ENCODE measurements around the gene LGR4.

The LGR4 gene

GRCh38 chr11:27507557-27508322 is 35.1 kb upstream of the LGR4 start:
- DNase-seq (ENCODE audit: insufficient read length, low spot score) (no peak), FAIRE-seq (no peak)
- no peak for TF ChIP-seq POLR2A (IDR thresholded peaks at IDR 0.05; ENCODE audit: low read depth, low read length)
- no peak for TF ChIP-seq POU2F2 (IDR thresholded peaks at IDR 0.05; ENCODE audit: low read depth, low read length)
- TF ChIP-seq PAX5 (IDR thresholded peaks at IDR 0.05; ENCODE audit: insufficient read depth, low read length, severe bottlenecking), result no peak
- no peak for TF ChIP-seq TAF1 (IDR thresholded peaks at IDR 0.05; ENCODE audit: low read depth, low read length)
- no peak for TF ChIP-seq SPI1 (IDR thresholded peaks at IDR 0.05; ENCODE audit: low read depth, low read length)
- TF ChIP-seq POLR2AphosphoS5 (IDR thresholded peaks at IDR 0.05; ENCODE audit: low read depth, low read length), result no peak

GRCh38 chr11:27506200-27507182 is 33.9 kb upstream of the LGR4 start, which contains the start of gene LIN7C:
Gene LIN7C (minus strand): TSS chr11:27506769. CDS start chr11:27506752, 17 bp downstream.
- peak; percentile 94 for FAIRE-seq
- DNase-seq (ENCODE audit: insufficient read length, low spot score), result peak; percentile 61
- TF ChIP-seq PAX5 (IDR thresholded peaks at IDR 0.05; ENCODE audit: insufficient read depth, low read length, severe bottlenecking), result no peak
- peak; percentile 85 for TF ChIP-seq TAF1 (IDR thresholded peaks at IDR 0.05; ENCODE audit: low read depth, low read length)
- no peak for TF ChIP-seq SPI1 (IDR thresholded peaks at IDR 0.05; ENCODE audit: low read depth, low read length)
- TF ChIP-seq POU2F2 (IDR thresholded peaks at IDR 0.05; ENCODE audit: low read depth, low read length), result peak; percentile 78
- TF ChIP-seq POLR2AphosphoS5 (IDR thresholded peaks at IDR 0.05; ENCODE audit: low read depth, low read length), result peak; percentile 95
- TF ChIP-seq POLR2A (IDR thresholded peaks at IDR 0.05; ENCODE audit: low read depth, low read length), result peak; percentile 98

GRCh38 chr11:27505781-27506180 is 33.2 kb upstream of the LGR4 start:
- TF ChIP-seq POLR2A (IDR thresholded peaks at IDR 0.05; ENCODE audit: low read depth, low read length), result no peak
- no peak for TF ChIP-seq PAX5 (IDR thresholded peaks at IDR 0.05; ENCODE audit: insufficient read depth, low read length, severe bottlenecking)
- TF ChIP-seq POLR2AphosphoS5 (IDR thresholded peaks at IDR 0.05; ENCODE audit: low read depth, low read length), result no peak
- no peak for TF ChIP-seq TAF1 (IDR thresholded peaks at IDR 0.05; ENCODE audit: low read depth, low read length)
- no peak for TF ChIP-seq SPI1 (IDR thresholded peaks at IDR 0.05; ENCODE audit: low read depth, low read length)
- no peak for TF ChIP-seq POU2F2 (IDR thresholded peaks at IDR 0.05; ENCODE audit: low read depth, low read length)
- DNase-seq (ENCODE audit: insufficient read length, low spot score) (no peak), FAIRE-seq (no peak)

- FAIRE-seq (no peak), DNase-seq (ENCODE audit: insufficient read length, low spot score) (no peak)
- TF ChIP-seq PAX5 (IDR thresholded peaks at IDR 0.05; ENCODE audit: insufficient read depth, low read length, severe bottlenecking) (no peak), SPI1 (IDR thresholded peaks at IDR 0.05; ENCODE audit: low read depth, low read length) (no peak), POLR2AphosphoS5 (IDR thresholded peaks at IDR 0.05; ENCODE audit: low read depth, low read length) (no peak), TAF1 (IDR thresholded peaks at IDR 0.05; ENCODE audit: low read depth, low read length) (no peak), POU2F2 (IDR thresholded peaks at IDR 0.05; ENCODE audit: low read depth, low read length) (no peak), POLR2A (IDR thresholded peaks at IDR 0.05; ENCODE audit: low read depth, low read length) (no peak)
Observed at GRCh38 chr11:27504205-27504604, 31.6 kb upstream of the LGR4 start.

GRCh38 chr11:27501100-27501499 is 28.5 kb upstream of the LGR4 start:
- no peak for FAIRE-seq
- DNase-seq (ENCODE audit: insufficient read length, low spot score), result no peak
- TF ChIP-seq POU2F2 (IDR thresholded peaks at IDR 0.05; ENCODE audit: low read depth, low read length) (no peak), POLR2AphosphoS5 (IDR thresholded peaks at IDR 0.05; ENCODE audit: low read depth, low read length) (no peak), POLR2A (IDR thresholded peaks at IDR 0.05; ENCODE audit: low read depth, low read length) (no peak), SPI1 (IDR thresholded peaks at IDR 0.05; ENCODE audit: low read depth, low read length) (no peak), PAX5 (IDR thresholded peaks at IDR 0.05; ENCODE audit: insufficient read depth, low read length, severe bottlenecking) (no peak), TAF1 (IDR thresholded peaks at IDR 0.05; ENCODE audit: low read depth, low read length) (no peak)

GRCh38 chr11:27497911-27498310 is 25.3 kb upstream of the LGR4 start:
- TF ChIP-seq POU2F2 (IDR thresholded peaks at IDR 0.05; ENCODE audit: low read depth, low read length), result no peak
- no peak for TF ChIP-seq POLR2A (IDR thresholded peaks at IDR 0.05; ENCODE audit: low read depth, low read length)
- no peak for TF ChIP-seq PAX5 (IDR thresholded peaks at IDR 0.05; ENCODE audit: insufficient read depth, low read length, severe bottlenecking)
- no peak for TF ChIP-seq POLR2AphosphoS5 (IDR thresholded peaks at IDR 0.05; ENCODE audit: low read depth, low read length)
- no peak for TF ChIP-seq SPI1 (IDR thresholded peaks at IDR 0.05; ENCODE audit: low read depth, low read length)
- no peak for TF ChIP-seq TAF1 (IDR thresholded peaks at IDR 0.05; ENCODE audit: low read depth, low read length)

GRCh38 chr11:27497284-27497866 is 24.8 kb upstream of the LGR4 start:
- TF ChIP-seq POU2F2 (IDR thresholded peaks at IDR 0.05; ENCODE audit: low read depth, low read length), result no peak
- no peak for TF ChIP-seq POLR2A (IDR thresholded peaks at IDR 0.05; ENCODE audit: low read depth, low read length)
- TF ChIP-seq PAX5 (IDR thresholded peaks at IDR 0.05; ENCODE audit: insufficient read depth, low read length, severe bottlenecking), result no peak
- TF ChIP-seq POLR2AphosphoS5 (IDR thresholded peaks at IDR 0.05; ENCODE audit: low read depth, low read length), result no peak
- TF ChIP-seq SPI1 (IDR thresholded peaks at IDR 0.05; ENCODE audit: low read depth, low read length), result no peak
- TF ChIP-seq TAF1 (IDR thresholded peaks at IDR 0.05; ENCODE audit: low read depth, low read length), result no peak
- DNase-seq (ENCODE audit: insufficient read length, low spot score), result no peak
- FAIRE-seq, result no peak

More at GRCh38 chr11:27497911-27498310, 25.3 kb upstream of the LGR4 start:
- DNase-seq (ENCODE audit: insufficient read length, low spot score), result no peak
- no peak for FAIRE-seq

- no peak for DNase-seq (ENCODE audit: insufficient read length, low spot score)
- TF ChIP-seq SPI1 (IDR thresholded peaks at IDR 0.05; ENCODE audit: low read depth, low read length), result no peak
- no peak for TF ChIP-seq POLR2AphosphoS5 (IDR thresholded peaks at IDR 0.05; ENCODE audit: low read depth, low read length)
- no peak for TF ChIP-seq POLR2A (IDR thresholded peaks at IDR 0.05; ENCODE audit: low read depth, low read length)
- no peak for TF ChIP-seq PAX5 (IDR thresholded peaks at IDR 0.05; ENCODE audit: insufficient read depth, low read length, severe bottlenecking)
- no peak for FAIRE-seq
Observed at GRCh38 chr11:27496461-27496860, 23.9 kb upstream of the LGR4 start.
